Osteoblast (primary cell): ENCODE results near the gene C3orf20. TPM values are rescaled to one million over a fixed set of nuclear protein-coding genes. Genes with fewer than 3 reads are reported as not detected.

Source experiments
- DNase-seq: peaks from one replicate; pipeline ENCODE4 v3.0.0; 2011; ENCODE audit warnings: low spot score, mixed read lengths; ENCODE audit not compliant: insufficient read length; ENCODE audit errors: missing footprints
- H2AFZ ChIP-seq: 2 replicates; pipeline ENCODE4 v1.6.0; 2011; ENCODE audit warnings: mild to moderate bottlenecking, low read length
- H3K27ac ChIP-seq: 2 replicates; pipeline ENCODE4 v1.5.1; 2011; ENCODE audit warnings: mild to moderate bottlenecking, low read depth, low read length, moderate library complexity
- H3K27me3 ChIP-seq: 2 replicates; pipeline ENCODE4 v1.6.0; 2012; ENCODE audit warnings: mild to moderate bottlenecking, control low read depth, inconsistent platforms, low read length, moderate library complexity; ENCODE audit not compliant: insufficient read depth
- H3K36me3 ChIP-seq: 2 replicates; pipeline ENCODE4 v1.5.1; 2011; ENCODE audit warnings: mild to moderate bottlenecking, low read length, control low read depth, moderate library complexity; ENCODE audit not compliant: insufficient read depth
- H3K4me1 ChIP-seq: 2 replicates; pipeline ENCODE4 v1.5.1; 2011; ENCODE audit warnings: mild to moderate bottlenecking, low read length, control low read depth, moderate library complexity; ENCODE audit not compliant: insufficient read depth
- H3K4me2 ChIP-seq: 2 replicates; pipeline ENCODE4 v1.6.0; 2011; ENCODE audit warnings: mild to moderate bottlenecking, low read length; ENCODE audit not compliant: insufficient read depth
- H3K4me3 ChIP-seq: fragments of 200-600 bp; sonication (generic); 3 replicates; pipeline ENCODE4 v1.5.1; 2012; ENCODE audit warnings: mild to moderate bottlenecking, low read length, inconsistent platforms; ENCODE audit not compliant: insufficient read depth
- H3K79me2 ChIP-seq: 2 replicates; pipeline ENCODE4 v1.6.0; 2012; ENCODE audit warnings: mild to moderate bottlenecking, low read length, control low read depth, inconsistent platforms; ENCODE audit not compliant: insufficient read depth
- H3K9me3 ChIP-seq: 2 replicates; pipeline ENCODE4 v1.5.1; 2011; ENCODE audit warnings: low read depth, low read length, control low read depth
- H4K20me1 ChIP-seq: 2 replicates; pipeline ENCODE4 v1.6.0; 2012; ENCODE audit warnings: mild to moderate bottlenecking, low read length, control low read depth; ENCODE audit not compliant: insufficient read depth
- total RNA-seq: library from RNA; depleted of rRNA; stranded (reverse); fragments of >200 nt; gene quantifications from 2 replicates; pipeline ENCODE4 v1.2.3, GENCODE V29; 2012
- TF ChIP-seq, protein P1 (sequence below): IDR thresholded peaks from 2 replicates; pipeline ENCODE4 v1.5.1; 2011; ENCODE audit warnings: mild to moderate bottlenecking, low read depth, low read length, moderate library complexity; ENCODE audit errors: extremely low read depth

C3orf20 gene
- total RNA-seq, 1 donor: under 0.01 TPM

DNA sequence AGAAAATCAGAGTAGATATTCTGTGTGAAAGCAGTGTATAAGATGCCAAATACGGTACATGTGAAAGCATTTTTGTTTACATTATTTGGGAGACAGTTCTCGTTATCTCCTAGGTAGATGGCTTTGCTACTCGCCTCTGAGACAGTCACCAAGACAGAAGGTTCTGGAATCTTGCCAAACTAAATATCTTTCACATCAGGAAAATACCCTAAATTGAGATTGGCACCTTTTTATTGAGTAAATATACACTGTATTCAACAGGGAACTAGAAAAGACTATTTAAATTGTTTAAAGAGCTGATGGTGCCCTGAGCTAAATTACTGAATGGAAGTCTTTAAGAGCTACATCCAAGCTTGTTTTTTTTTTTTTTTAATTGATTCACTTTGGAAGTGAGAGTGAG, 147.2 kb downstream of the C3orf20 start:
- Histone ChIP-seq H3K27me3 (peaks cover 6% of the 10 kb centered on the region), H3K79me2 (no peaks in the 10 kb centered on the region)

More for the DNA sequence above, 147.2 kb downstream of the C3orf20 start:
- no peaks in the 10 kb centered on the region for H4K20me1 ChIP-seq
- TF ChIP-seq, protein P1, sequence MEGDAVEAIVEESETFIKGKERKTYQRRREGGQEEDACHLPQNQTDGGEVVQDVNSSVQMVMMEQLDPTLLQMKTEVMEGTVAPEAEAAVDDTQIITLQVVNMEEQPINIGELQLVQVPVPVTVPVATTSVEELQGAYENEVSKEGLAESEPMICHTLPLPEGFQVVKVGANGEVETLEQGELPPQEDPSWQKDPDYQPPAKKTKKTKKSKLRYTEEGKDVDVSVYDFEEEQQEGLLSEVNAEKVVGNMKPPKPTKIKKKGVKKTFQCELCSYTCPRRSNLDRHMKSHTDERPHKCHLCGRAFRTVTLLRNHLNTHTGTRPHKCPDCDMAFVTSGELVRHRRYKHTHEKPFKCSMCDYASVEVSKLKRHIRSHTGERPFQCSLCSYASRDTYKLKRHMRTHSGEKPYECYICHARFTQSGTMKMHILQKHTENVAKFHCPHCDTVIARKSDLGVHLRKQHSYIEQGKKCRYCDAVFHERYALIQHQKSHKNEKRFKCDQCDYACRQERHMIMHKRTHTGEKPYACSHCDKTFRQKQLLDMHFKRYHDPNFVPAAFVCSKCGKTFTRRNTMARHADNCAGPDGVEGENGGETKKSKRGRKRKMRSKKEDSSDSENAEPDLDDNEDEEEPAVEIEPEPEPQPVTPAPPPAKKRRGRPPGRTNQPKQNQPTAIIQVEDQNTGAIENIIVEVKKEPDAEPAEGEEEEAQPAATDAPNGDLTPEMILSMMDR: no peak
- no peak overlapping the region for H3K4me3 ChIP-seq
- no peak for DNase-seq
- no peaks in the 10 kb centered on the region for H3K9me3 ChIP-seq
- H3K4me1 ChIP-seq: no peaks in the 10 kb centered on the region
- no peak overlapping the region for H3K27ac ChIP-seq
- H2AFZ ChIP-seq: no peak overlapping the region
- no peaks in the 10 kb centered on the region for H3K36me3 ChIP-seq
- no peak overlapping the region for H3K4me2 ChIP-seq

Other genes starting within 250 kb of the C3orf20 start
- under 0.01 and 1.4 TPM in 2 replicates for gene GRIP2, start 134.8 kb upstream of the C3orf20 start, total RNA-seq
- 14.5 and 16.2 TPM in 2 replicates for gene CCDC174, start 23.4 kb upstream of the C3orf20 start, total RNA-seq
- gene FGD5, start 143.8 kb downstream of the C3orf20 start, total RNA-seq: under 0.01 TPM in 2 replicates